Choroid plexus epithelial cell (primary cell): ENCODE data around the gene ABRAXAS1.
"Not testable (repeated sequence)": the region's sequence is repeated elsewhere in the genome, so short reads cannot be mapped to it uniquely, and the experiment has no call there.

Experiments
- DNase-seq: peaks from one replicate; pipeline ENCODE4 v3.0.0-alpha.2; 2010; ENCODE audit warnings: low read depth
- H3K4me3 ChIP-seq: 2 replicates; pipeline ENCODE4 v1.5.1; 2011; ENCODE audit warnings: low read depth, mild to moderate bottlenecking, control low read depth, low read length, moderate library complexity
- CTCF ChIP-seq: conservative IDR thresholded peaks from 2 replicates; pipeline ENCODE4 v1.5.1; 2011; ENCODE audit warnings: low read depth, mild to moderate bottlenecking, control low read depth, inconsistent platforms, low read length, moderate library complexity

Gene ABRAXAS1

DNA sequence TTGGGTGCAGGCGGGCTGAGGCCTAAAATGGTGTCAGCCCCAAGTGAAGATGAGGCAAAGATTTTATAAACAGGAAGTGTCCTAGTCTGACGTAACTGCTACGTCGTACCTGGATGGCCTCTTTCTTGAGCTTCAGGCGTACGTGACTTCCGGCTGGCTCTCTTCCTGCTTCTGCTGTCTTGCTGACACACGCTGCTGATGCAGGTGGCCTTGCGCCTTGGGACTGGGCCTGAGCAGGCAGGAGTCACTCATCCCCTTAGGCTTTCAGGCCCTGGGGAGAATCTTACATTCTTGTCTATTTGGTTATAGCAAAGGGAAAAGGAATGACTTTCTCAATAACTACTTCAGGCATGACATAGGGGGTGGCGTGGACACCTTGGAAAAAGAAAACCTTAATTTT lies 20.1 kb upstream of the ABRAXAS1 start:
- H3K4me3 ChIP-seq: no peak overlapping the region
- no peak for TF ChIP-seq CTCF
- DNase-seq: no peak

- no peak overlapping the region for H3K4me3 ChIP-seq
- TF ChIP-seq CTCF: no peak
Observed at GRCh38 chr4:83504503-83504902, 19.6 kb upstream of the ABRAXAS1 start.

DNA sequence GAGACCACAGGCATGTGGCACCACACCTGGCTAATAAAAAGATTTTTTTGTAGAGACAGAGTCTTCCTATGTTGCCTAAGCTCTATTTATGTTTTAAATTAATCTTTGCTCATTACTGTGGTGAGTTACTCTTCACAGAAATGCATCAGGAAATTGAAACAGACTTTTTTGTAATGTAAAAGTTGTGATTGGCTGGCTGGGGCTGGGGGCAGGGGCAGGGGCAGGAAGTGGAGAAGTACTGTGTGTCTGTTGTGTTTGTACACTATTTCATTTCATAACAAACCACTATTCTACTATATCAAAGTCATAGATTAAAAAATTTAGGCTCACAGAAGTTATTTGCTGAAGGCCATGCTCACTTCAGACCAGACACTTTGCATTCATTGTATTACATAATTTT lies 19.1 kb upstream of the ABRAXAS1 start:
- no peak for DNase-seq
- no peak for TF ChIP-seq CTCF
- H3K4me3 ChIP-seq: no peak overlapping the region

More at GRCh38 chr4:83504503-83504902, 19.6 kb upstream of the ABRAXAS1 start:
- DNase-seq: no peak

GRCh38 chr4:83501671-83502070 lies 16.8 kb upstream of the ABRAXAS1 start:
- DNase-seq, H3K4me3 ChIP-seq: not testable (repeated sequence)

GRCh38 chr4:83498187-83498586 lies 13.3 kb upstream of the ABRAXAS1 start:
- H3K4me3 ChIP-seq: no peak overlapping the region
- no peak for TF ChIP-seq CTCF
- DNase-seq: no peak

DNA sequence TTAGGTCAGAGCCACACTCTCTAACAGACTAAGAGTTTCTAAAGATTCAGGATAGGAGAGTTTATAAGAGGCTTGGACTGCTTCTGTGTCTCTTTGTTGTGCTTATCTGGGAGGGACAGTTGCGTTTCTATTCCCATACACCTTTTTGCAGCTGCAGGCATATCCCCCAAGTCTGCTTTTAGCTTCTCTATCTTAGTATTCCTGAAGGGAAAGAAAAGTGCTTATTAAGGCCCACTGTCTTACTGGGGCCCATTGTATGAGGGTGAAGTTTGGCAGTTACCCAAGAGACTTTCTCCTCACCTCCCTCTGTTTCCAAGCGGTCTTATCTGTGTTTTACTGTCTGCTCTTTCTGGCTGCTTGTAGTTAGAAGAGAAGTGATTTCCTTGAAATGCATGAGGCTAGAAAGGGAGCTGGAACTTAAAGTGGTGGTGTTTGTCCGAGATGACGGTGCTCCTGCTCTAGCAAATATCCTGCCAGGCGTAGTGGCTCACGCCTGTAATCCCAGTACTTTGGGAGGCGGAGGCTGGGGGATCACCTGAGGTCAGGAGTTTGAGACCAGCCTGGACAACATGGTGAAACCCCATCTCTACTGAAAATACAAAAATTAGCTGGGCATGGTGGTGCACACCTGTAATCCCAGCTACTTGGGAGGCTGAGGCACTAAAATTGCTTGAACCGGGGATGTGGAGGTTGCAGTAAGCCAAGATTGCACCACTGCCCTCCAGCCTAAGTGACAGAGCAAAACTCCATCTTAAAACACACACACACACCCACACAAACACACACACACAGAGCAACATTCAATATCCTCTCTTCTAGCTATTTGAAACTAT lies 11.4 kb upstream of the ABRAXAS1 start:
- DNase-seq, H3K4me3 ChIP-seq: not testable (repeated sequence)

- no peak overlapping the region for H3K4me3 ChIP-seq
- DNase-seq: peak; percentile 55
- peak; percentile 85 for TF ChIP-seq CTCF
Observed at GRCh38 chr4:83490876-83491450, 6.1 kb upstream of the ABRAXAS1 start.

GRCh38 chr4:83489711-83490326 lies 4.9 kb upstream of the ABRAXAS1 start:
- no peak for DNase-seq
- no peak overlapping the region for H3K4me3 ChIP-seq
- no peak for TF ChIP-seq CTCF
